Ovary (tissue), 9 donors: ENCODE data around the gene CDK7. TPM values are rescaled to one million over a fixed set of nuclear protein-coding genes. Genes with fewer than 3 reads are reported as not detected.

Experiments used
- DNase-seq, 5 donors: peaks; one replicate each; pipeline ENCODE4 v3.0.0-alpha.2; 2019 to 2020
- H3K27ac ChIP-seq, 2 donors: fragments of 200-600 bp; one replicate each; pipeline versions ENCODE4 v1.5.1 to v1.8.0; 2019 to 2022
- H3K27me3 ChIP-seq: fragments of 200-600 bp; one replicate; pipeline ENCODE4 v1.8.0; 2022
- H3K36me3 ChIP-seq: fragments of 200-600 bp; sonication (generic); one replicate; pipeline ENCODE4 v1.5.1; 2019
- H3K4me1 ChIP-seq: one replicate; pipeline ENCODE4 v1.8.1; 2013; ENCODE audit warnings: mild to moderate bottlenecking, moderate library complexity; ENCODE audit not compliant: insufficient read depth
- H3K4me3 ChIP-seq: fragments of 200-600 bp; sonication (generic); one replicate; pipeline ENCODE4 v1.5.1; 2017
- H3K9me3 ChIP-seq, 2 donors: fragments of 200-600 bp in 1 of 2; sonication (generic) in 1 of 2; one replicate each; pipeline versions ENCODE4 v1.5.1 to v1.8.1; 2013 to 2019; ENCODE audit warnings: mild to moderate bottlenecking in 1 of 2, moderate library complexity in 1 of 2
- CTCF ChIP-seq, 3 donors: fragments of 450-650 bp in 2 of 3; fragments of 200-600 bp in 1 of 3; IDR thresholded peaks; one replicate each; pipeline versions ENCODE4 v1.5.1 to v1.8.0; 2016 to 2022; ENCODE audit warnings: antibody characterized with exemption in 3 of 3, mild to moderate bottlenecking in 1 of 3
- EP300 ChIP-seq: sonication (generic); formaldehyde crosslinking; IDR thresholded peaks from one replicate; pipeline ENCODE4 v1.6.1; 2017; ENCODE audit warnings: antibody characterized with exemption
- POLR2A ChIP-seq: fragments of 450-650 bp; IDR thresholded peaks from one replicate; pipeline ENCODE4 v1.6.1; 2017; ENCODE audit warnings: antibody characterized with exemption, mild to moderate bottlenecking, moderate library complexity
- WGBS, 3 donors: extraction: QIAGEN DNeasy Blood & Tissue Kit in 1 of 3; methylation state at CpG; one replicate each; pipeline versions ENCODE4 v1.1.5 to v1.1.7; 2013 to 2017; 5-methylcytosine and 5-hydroxymethylcytosine counted together
- intact Hi-C, 4 donors: fragments of 100-400 bp; cut with DNase I; formaldehyde crosslinking; loops; one replicate each; pipeline versions ENCODE4 v1.11.0 to v1.15.1; 2022 to 2023
- polyA plus RNA-seq, 2 donors: library from polyadenylated mRNA; stranded (reverse); fragments of 200-250 nt in 1 of 2; fragments of 350-450 nt in 1 of 2; fragmentation: Illumina TruSeq in 1 of 2; extraction: RNeasy Lipid Tissue Mini Kit (QIAGEN cat#74804) in 1 of 2; gene quantifications; one replicate each; pipeline ENCODE4 v1.2.3, GENCODE V29; 2013 to 2014
- total RNA-seq, 7 donors: library from RNA; depleted of rRNA in 2 of 7; stranded (reverse); fragments of >200 nt in 2 of 7; fragmentation: NEBNext Ultra II Directional in 3 of 7; extraction: Animal tissue kit (Norgen Biotek cat#: 25700) in 3 of 7; gene quantifications; one replicate each; pipeline versions ENCODE4 v1.1.0 to v1.2.4, GENCODE V29; 2016 to 2023
- donor health status: DM: no; HTN: no; CAD: no; lungs with moderate emphysema.
- donor health status: DM: no; HTN: no; CAD: no.
- donor health status: Bipolar disorder and iron deficiency.
- donor health status: DM: yes; HTN: yes; CAD: no.
- donor health status: DM: no; HTN: no; CAD: no.
- donor health status: DM: yes; HTN: yes; CAD: no.

CDK7 gene
- total and polyA plus RNA-seq, 9 donors, result 8.3 to 20.1 (median 16.7) TPM

GRCh38 chr5:69284203-69284602 lies 49.5 kb downstream of the CDK7 start:
- H3K4me1 ChIP-seq, result no peaks in the 10 kb centered on the region
- intact Hi-C loops, result no loop called here
- 93 to 99% (median 96%) methylated on average over 2 of the region's 2 CpGs for WGBS, 3 donors
- no peaks in the 10 kb centered on the region for H3K9me3 ChIP-seq
- no peaks in the 10 kb centered on the region for H3K27me3 ChIP-seq
- no peak for TF ChIP-seq CTCF (IDR thresholded peaks at IDR 0.05)
- TF ChIP-seq EP300, result no peak
- TF ChIP-seq POLR2A, result no peak
- H3K4me3 ChIP-seq, result no peak overlapping the region
- DNase-seq, result no peak
- no peak overlapping the region for H3K27ac ChIP-seq
- no peaks in the 10 kb centered on the region for H3K36me3 ChIP-seq

GRCh38 chr5:69285448-69286116 lies 50.9 kb downstream of the CDK7 start:
- H3K36me3 ChIP-seq, result no peaks in the 10 kb centered on the region
- intact Hi-C loops, result no loop called here
- no peaks in the 10 kb centered on the region for H3K4me1 ChIP-seq
- DNase-seq, result no peak
- 83 to 87% (median 84%) methylated on average over 5 of the region's 5 CpGs for WGBS, 3 donors
- no peak overlapping the region for H3K4me3 ChIP-seq
- TF ChIP-seq POLR2A (no peak), CTCF (IDR thresholded peaks at IDR 0.05) (no peak), EP300 (no peak)
- H3K27ac ChIP-seq, result no peak overlapping the region
- no peaks in the 10 kb centered on the region for H3K27me3 ChIP-seq
- H3K9me3 ChIP-seq, result no peaks in the 10 kb centered on the region

- no peaks in the 10 kb centered on the region for H3K4me1 ChIP-seq
- DNase-seq, result no peak
- intact Hi-C loops, result no loop called here
- 62 to 72% (median 70%) methylated on average over 2 of the region's 2 CpGs for WGBS, 3 donors
- H3K27me3 ChIP-seq, result no peaks in the 10 kb centered on the region
- TF ChIP-seq EP300 (no peak), POLR2A (no peak), CTCF (IDR thresholded peaks at IDR 0.05) (no peak)
- no peaks in the 10 kb centered on the region for H3K36me3 ChIP-seq
- H3K4me3 ChIP-seq, result no peak overlapping the region
- no peaks in the 10 kb centered on the region for H3K9me3 ChIP-seq
- no peak overlapping the region for H3K27ac ChIP-seq
Observed at GRCh38 chr5:69288069-69288468, 53.4 kb downstream of the CDK7 start.

- intact Hi-C loops, result no loop called here
- Histone ChIP-seq H3K27ac (no peak overlapping the region), H3K9me3 (no peaks in the 10 kb centered on the region), H3K36me3 (no peaks in the 10 kb centered on the region), H3K27me3 (no peaks in the 10 kb centered on the region), H3K4me3 (no peak overlapping the region), H3K4me1 (no peaks in the 10 kb centered on the region)
- 80 to 88% (median 83%) methylated on average over 1 of the region's 1 CpG for WGBS, 3 donors
- no peak for TF ChIP-seq EP300
- no peak for DNase-seq
Observed at GRCh38 chr5:69288688-69289087, 54.0 kb downstream of the CDK7 start.

- no peak for TF ChIP-seq POLR2A
- no peak for TF ChIP-seq EP300
- TF ChIP-seq CTCF (IDR thresholded peaks at IDR 0.05), result no peak
- Histone ChIP-seq H3K27ac (no peak overlapping the region), H3K9me3 (no peaks in the 10 kb centered on the region), H3K36me3 (no peaks in the 10 kb centered on the region), H3K27me3 (no peaks in the 10 kb centered on the region), H3K4me3 (no peak overlapping the region), H3K4me1 (no peaks in the 10 kb centered on the region)
- intact Hi-C loops, result no loop called here
- no peak for DNase-seq
- WGBS, 3 donors, result 90 to 94% (median 93%) methylated on average over 2 of the region's 2 CpGs
Observed at GRCh38 chr5:69292306-69292705, 57.6 kb downstream of the CDK7 start.
